GM20000 (cell line): ENCODE results near the gene LGI4.

ENCODE experiments used
- DNase-seq: peaks from one replicate; pipeline ENCODE4 v3.0.0; 2012; ENCODE audit warnings: low spot score
- TF ChIP-seq, protein P1 (sequence below): IDR thresholded peaks from 2 replicates; pipeline ENCODE4 v1.5.1; 2012; ENCODE audit warnings: mild to moderate bottlenecking, control low read depth; ENCODE audit errors: extremely low read depth, missing control alignments

Gene LGI4

DNA sequence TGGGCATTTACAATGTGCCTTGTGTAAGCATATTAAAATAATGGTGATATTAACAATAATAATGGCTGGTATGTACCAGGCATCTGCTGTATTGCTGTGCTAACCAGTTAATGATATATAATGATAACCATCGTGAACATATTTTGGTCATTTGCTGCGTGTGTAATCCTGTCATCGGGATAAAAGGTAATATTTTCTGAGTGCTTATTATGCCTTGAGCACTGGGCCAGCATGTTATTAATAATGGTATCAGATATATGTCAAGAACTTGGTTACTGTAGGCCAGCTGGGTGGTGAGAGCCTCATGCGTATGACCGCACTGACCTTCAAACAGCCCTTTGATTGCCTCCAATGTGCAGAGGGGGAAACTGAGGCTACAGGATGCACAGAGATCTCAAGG lies 41.4 kb downstream of the LGI4 start:
- no peak for DNase-seq
- TF ChIP-seq, protein P1, sequence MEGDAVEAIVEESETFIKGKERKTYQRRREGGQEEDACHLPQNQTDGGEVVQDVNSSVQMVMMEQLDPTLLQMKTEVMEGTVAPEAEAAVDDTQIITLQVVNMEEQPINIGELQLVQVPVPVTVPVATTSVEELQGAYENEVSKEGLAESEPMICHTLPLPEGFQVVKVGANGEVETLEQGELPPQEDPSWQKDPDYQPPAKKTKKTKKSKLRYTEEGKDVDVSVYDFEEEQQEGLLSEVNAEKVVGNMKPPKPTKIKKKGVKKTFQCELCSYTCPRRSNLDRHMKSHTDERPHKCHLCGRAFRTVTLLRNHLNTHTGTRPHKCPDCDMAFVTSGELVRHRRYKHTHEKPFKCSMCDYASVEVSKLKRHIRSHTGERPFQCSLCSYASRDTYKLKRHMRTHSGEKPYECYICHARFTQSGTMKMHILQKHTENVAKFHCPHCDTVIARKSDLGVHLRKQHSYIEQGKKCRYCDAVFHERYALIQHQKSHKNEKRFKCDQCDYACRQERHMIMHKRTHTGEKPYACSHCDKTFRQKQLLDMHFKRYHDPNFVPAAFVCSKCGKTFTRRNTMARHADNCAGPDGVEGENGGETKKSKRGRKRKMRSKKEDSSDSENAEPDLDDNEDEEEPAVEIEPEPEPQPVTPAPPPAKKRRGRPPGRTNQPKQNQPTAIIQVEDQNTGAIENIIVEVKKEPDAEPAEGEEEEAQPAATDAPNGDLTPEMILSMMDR = no peak

DNA sequence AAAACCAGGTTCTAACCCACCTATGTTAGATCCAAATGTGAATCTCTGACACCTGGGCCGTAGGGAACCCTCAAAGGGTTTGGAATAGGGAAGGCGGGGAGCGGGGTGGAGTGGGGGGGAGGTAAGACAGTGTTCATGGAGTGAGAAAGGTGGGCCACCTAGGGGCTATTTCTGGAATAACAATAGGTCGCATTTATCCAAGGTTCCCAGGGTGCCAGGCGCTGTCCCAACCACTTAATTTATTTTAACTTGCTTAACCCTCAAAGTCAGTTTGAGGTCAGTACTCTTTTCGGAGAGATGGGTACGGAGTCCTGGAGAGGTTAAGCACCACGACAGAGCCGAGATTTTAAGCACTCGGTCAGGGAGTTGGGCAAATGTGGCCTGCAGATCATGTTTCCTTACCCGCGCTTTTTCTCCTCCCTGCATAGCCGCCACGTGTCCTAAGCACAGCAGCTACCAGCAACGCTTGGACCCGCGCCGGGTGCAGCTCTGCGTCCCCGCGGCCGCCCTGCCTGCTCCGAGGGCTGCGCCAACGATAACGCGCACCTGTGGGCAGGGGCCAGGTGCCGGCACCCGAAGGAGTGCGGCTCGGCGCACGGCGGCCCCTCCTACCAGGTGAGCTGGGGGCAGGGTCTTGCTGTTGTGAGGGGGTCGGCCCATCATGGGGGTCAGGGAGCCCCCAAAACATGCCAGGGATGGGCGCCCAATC lies 44.2 kb downstream of the LGI4 start:
- peak; percentile 86 for DNase-seq
- TF ChIP-seq, protein P1 = peak; percentile 54

DNA sequence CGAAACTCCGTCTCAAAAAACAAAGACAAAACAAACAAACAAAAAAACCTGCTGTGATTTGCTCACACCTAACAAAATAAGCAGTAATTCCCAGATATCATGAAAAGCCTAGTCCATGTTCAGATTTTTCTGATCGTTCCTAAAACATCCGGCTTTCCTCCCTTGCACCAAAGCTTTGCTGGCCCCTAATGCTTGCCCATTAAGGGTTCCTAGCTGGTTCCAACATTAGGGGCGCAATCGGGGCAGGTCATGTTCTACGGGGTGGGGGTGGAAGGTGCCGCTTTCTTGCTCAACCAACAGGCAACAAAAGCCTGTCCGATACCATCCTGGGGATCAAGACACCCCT lies 44.7 kb downstream of the LGI4 start:
- DNase-seq = no peak
- TF ChIP-seq, protein P1 = no peak

DNA sequence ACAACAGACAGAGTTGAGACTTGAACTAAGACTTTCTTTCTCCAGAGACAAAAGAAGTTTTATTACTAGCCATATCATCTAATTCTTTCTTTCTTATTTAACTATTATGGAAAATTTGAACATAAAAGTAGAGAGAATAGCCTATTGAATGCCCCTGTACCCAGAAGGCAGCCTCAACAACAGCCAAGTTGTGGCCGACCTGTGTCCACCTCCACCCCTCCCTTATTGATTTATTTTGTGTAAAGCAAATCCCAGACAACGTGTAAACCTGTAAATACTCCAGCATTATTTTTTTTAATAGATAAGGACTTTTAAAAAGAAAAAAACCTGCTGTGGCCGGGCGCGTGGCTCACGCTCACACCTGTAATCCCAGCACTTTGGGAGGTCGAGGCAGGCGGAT lies 45.3 kb downstream of the LGI4 start:
- TF ChIP-seq, protein P1 = no peak
- DNase-seq = no peak

DNA sequence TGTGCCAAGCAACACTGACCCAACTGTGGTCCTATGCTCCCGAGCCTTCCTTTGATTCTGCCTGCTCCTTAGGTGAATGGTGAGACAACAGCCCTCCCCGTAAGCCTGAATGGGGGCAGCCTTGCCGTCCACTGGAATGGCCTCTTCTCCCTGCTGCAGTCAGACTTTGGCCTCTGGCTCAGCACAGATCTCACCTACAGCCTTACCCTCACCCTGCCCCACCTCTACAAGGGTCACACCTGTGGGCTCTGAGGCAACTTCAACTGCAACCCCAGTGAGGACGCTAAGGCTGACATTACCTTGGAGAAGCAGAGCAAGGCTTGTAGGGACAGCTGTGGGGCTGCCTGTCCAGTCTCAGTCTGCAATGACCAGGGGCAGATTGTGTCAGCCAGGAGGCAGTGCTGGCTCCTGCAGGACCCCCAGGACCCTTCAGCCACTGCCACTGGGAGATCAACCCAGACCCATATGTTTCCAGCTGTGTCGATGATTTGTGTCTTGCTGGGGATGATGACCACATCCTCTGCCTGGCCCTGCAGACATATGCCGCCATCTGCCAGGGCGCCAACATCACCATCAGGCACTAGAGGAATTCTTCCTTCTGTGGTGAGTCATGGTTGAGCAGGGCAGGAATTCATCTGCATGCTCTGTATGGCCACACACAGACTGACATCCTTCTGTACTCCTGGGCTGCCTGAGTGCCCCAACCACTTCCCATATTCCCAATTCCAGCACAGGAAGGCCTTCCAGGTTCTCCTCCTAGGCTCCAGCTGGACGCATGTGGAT lies 46.5 kb downstream of the LGI4 start:
- DNase-seq = no peak
- TF ChIP-seq, protein P1 = no peak

DNA sequence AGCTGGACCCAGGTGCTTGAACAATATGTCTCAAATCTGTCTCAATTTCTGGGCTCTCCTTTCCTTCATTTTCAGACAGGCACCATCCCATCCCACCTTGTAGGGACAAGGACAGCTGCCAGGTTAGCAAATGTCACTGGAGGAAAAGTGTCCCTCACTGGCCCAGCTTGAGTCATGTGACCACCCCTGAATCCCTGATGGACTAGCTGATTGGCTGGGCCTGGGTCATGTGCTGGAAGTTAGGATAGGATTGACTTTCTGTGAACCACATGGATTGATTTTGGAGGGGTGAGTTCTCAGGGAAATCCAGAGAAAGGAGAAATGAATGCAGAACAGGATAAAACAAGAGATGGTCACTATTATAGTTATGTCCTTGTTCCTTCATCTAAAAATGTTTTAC lies 47.5 kb downstream of the LGI4 start:
- TF ChIP-seq, protein P1 = no peak
- DNase-seq = no peak

DNA sequence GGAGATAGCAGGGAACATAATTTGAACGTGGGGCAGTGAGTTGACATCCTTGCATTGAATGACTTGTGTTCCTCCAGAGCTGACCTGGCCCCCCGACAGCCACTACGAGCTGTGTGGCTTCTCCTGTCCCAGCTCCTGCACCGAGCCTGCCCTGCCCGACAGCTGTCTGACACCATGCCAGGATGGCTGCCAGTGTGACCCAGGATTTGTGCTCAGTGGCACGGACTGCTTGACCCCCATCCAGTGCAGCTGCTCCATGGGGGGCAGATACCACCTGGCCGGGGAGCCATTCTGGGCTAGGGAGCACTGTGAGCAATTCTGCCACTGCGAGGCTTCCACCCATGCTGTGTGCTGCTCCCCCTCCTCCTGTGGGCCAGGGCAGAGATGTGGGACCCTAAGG lies 48.4 kb downstream of the LGI4 start:
- TF ChIP-seq, protein P1 = no peak
- no peak for DNase-seq
